Measurements from ENCODE around the gene CFAP45.

The CFAP45 gene

DNA sequence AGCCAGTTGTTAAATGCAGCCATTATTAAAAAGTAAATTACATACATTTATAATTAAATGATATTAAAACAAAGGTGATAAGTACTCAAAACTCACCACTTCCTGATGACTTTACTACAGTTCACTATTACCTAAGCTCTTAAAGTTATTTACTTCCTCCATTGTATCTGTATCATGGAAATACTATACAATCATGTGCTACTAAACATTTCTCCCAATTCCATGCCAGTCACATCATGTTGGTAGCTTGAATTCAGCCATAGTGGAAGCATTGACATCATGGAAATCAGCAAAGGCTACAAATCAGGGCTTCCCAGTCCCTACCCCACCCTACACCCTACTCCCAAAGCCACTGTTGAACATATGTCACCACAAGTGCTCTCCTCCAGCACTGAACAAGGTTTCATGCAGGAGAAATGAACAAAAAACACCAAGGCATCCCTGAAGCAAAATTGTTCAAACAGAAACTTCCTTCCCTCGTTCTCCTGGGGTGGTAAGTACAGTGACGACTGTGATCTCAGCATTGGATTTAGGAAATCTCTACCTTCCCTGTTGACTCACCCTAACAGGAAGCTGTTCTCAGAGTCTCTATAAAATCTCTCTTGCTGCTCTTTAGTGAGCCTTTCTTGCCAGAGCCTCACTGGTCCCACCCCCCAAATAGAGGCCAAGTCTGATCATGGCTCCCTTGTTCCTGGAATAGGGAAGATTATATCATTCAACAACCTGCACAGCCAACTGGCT, 50.2 kb downstream of the CFAP45 start:
- DNase-seq (ENCODE audit: low spot score), result no peak

DNA sequence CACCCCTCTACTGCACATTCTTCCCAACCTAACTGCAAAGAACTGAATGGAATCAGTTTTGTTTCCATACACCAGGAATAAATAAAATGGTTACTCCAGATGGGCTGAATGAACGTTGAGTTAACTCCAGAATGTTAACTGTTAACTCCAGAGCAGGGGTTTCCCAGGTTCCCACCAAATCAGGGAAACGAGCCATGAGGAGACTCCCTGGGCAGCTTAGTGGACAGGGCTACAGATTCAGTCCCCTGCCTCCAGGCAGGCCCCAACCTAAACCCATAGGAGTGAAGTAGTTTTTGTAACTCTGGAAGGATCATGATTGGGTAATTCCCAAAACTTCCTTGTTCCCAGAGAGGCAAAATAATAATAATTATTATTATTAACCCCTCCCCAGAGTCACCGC, 51.6 kb downstream of the CFAP45 start:
- DNase-seq (ENCODE audit: low spot score), result no peak

DNA sequence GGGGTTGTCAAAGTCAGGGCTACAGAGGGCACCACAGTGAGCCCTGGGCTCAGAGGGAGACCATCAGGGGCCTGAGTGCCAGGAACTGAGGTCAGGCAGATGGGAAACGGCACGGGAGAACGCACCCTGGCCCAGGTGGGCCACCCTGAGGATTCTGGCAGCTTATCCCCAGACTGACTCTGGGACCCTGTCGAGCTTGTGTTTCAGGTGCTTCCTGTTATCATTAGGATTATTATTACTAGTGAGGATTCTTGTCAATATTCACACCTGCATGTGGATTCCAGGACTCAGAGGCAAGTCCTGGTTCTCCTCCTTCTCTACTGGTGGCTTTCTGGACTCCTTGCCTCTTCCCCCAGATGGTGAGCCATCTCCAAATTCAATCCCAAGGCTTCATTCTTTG, 52.7 kb downstream of the CFAP45 start:
- DNase-seq (ENCODE audit: low spot score), result no peak

DNA sequence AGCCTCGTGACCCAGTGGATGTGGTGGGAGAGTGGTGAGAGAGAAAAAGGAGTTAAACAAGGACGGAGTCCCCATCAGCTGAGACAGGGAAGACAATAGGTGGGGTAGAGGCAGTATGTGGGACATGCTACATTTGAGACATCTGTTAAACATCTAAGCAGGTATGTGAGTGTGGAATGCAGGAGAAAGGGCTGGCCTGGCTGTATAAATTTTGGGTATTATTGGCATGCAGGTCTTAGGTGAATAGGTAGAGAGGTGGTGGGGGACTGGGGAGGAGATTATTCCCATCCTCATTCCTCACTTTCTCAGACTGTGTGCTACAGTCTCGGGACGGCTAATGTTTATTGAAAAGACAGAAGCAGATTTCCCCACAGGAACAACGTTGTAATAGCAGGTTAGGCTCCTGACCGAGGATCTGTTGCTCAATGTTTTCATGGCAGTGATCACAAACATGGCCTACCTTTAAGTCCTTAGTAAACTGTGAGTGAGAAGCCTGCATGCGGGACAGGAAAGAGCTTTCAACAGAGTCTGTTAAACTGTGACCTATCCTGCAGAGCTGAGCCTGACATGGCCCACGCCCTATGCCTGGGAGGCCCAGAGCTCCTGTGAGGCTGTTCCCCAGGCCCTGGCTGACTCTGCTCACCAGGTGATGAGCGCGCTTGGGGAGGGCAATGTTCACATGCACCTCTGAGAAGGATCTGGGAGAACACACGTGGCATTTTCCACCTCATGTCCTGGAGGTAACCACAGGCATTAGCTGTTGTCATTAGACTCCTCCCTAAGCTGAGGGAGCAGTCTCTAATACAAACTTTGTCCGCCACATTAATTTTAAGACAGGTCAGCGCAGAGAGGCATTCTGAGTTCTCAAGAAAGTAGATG, 54.0 kb downstream of the CFAP45 start:
- DNase-seq (ENCODE audit: low spot score), result no peak

DNA sequence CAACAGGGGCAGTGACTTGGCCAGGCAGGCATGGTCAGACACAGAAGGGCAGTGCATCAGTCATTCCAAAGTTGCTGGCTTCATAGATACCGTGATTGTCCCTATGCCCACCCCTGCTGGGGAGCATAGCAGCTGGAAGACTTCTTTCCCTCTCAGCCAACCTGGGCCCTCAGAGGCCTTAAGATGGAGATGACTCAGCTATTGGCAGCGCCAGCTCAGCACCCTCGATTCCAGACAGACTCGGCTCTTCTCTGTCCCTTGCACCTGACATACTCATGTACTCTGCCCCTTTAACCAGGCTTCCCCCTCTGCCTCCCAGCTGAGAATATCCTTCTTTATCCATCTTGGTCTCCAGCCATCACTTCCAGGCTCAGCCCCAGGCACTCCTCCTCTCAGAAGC, 56.5 kb downstream of the CFAP45 start:
- no peak for DNase-seq (ENCODE audit: low spot score)

DNA sequence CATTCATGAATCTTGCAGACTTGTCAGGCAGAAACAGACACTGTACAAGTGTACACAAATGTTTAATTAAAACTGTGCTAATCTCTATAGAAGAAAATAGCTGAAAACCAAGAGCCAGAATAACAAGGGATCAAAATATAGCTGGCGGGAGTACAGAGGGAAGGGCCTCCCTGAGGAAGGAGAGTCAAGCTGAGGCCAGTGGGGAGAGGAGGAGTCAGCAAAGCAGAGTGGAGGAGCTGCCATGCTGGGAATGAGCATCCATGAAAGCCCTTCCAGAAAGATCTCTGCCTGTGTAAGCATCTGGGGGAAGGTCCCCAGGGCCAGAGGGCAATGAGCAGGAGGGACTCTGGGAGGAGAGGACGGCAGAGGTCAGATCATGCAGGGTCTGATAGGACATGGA, 58.2 kb downstream of the CFAP45 start:
- DNase-seq (ENCODE audit: low spot score), result no peak

DNA sequence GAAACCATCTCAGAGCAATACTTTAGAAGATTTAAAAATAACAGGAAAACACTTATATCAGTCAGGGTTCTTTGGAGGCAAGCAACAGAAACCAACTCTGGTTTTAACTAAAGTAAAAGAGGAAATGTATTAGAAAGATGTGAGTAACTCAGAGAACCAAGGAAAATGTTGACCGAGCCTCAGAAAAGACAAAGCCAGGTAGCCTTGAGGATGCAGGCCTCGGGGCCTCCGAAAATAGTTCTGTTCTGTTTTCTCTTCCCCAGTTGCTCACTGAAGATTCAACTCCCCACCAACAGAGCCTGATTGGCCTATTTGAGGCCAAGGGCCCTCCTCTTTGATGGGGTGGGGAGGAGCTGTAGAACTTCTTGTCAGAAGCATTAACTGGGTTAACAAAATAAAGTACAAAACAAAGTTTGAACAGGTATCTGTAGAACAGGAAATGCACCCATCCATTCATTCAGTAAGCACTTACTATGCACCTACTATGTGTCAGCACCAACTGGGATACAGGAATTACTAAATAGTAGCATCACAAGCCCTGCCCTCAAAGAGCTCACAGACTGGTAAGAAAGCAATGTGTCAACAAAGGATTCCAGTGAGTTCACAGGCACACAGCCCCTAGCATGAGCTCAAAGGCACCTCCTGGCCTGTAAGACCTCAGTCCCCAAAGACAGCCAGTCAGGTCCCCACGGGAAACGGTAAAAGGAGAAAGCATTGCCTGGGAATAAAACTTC, 60.7 kb downstream of the CFAP45 start:
- no peak for DNase-seq (ENCODE audit: low spot score)

DNA sequence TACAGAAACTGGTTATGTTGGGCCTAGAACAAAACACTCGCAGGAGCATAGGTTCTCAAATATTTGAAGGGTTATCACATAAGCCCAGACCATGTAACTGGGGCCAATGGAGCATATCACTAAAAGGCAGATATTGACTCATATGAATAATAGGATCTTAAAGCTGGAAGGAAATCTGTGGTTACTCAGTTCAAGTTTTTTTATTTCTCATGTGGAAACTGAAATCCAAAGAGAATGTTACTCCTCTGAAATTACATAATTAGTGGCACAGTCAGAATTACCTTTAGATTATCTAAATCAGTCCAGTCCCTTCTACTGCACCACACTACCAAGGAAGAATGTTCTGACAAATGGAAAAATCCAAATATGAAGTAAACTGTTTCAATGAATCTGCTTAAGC, 61.2 kb downstream of the CFAP45 start:
- no peak for DNase-seq (ENCODE audit: low spot score)

DNA sequence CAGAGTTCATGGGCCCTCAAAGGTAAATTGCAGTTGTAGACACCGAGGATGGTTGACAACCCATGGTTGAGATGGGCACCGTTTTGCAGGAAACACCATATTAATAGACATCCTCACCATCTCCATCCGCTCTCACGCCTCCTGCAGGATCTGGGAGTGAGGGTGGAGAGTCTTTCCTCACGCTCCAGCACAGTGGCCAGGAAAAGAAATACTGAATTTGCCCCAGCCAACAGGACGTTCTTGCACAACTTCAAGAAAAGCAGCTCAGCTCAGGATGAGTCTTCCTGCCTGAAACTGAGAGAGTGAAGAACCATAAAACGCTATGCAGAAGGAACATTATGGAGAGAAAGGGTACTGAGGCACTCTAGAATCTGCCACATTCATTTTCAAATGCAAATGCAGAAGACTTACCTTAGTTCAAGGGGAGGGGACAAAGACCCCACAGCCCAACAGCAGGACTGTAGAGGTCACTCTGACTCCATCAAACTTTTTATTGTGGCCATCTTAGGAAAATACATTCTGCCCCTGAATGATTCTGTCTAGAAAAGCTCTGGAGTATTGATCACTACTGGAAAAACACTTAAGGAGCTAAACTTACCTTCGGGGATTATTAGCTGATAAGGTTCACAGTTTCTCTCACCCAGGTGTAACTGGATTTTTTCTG, 64.0 kb downstream of the CFAP45 start:
- DNase-seq (ENCODE audit: low spot score), result no peak

DNA sequence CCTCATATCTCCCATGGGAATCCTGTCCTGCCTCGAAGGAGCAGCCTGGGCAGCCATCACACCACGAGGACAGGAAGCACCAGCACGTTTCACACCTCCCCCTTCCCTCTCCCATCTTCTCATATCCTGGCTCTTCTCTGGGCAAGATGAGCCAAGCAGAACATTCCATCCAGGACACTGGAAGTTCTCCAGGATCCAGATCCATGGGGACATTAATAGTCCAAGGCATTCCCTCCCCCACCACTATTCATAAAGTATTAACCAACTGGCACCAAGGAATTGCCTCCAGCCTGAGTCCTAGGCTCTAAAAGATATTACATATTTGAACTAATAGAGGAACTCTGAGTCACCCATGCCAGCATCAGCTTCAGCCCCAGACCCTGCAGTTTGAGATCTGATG, 64.6 kb downstream of the CFAP45 start:
- no peak for DNase-seq (ENCODE audit: low spot score)

DNA sequence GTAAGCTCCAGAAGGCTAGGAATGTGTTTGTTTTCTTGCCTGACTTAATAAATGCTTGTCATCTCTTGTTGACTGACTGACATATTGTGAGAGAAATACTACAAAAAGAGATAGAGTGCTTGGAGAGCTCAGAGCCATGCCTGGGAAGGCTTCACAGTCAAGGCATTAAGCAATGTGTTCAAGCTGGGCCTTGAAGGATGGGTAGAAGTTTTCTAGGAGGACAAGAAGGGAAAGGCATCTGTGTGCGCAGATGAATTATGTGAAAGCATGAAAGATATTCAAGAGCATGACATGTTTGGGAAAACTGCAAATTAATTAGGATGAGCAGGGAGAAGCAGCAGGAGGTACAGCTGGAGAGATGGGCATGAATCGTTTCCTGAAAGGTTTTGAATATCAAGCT, 67.7 kb downstream of the CFAP45 start:
- DNase-seq (ENCODE audit: low spot score), result no peak

DNA sequence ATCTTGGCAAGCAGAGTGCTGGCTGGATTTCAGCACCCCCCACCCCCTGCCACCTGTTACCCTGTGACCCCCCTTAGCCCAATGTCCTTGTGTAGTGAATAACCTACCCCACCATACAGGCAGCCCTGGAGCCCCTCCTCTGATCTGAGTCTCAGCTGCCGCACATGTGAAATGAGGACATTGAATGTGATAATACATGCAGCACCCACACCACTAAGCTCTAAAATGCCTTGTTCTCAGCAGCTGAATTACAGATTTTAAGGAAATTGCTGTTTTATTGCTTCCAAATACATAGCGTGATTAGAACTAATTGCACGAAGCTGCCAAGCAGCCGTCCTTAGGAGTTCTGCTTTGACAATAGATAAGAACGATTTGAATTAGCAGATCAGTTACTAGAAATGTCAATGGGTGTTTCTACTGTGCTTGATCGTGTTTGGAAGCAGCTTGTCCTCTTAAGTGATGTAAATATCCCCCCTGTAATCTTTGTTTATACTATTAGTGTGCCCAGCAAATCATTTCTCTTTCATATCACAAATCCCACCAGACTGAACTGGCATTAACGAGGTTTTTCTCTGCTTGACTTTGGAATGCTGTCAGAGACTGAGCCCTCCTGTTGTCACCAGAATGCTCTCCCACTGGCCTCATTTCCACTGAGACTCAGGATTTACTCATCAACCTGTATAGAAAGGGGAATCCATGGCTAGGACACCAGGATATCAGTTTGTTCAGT, 68.4 kb downstream of the CFAP45 start:
- no peak for DNase-seq (ENCODE audit: low spot score)

DNA sequence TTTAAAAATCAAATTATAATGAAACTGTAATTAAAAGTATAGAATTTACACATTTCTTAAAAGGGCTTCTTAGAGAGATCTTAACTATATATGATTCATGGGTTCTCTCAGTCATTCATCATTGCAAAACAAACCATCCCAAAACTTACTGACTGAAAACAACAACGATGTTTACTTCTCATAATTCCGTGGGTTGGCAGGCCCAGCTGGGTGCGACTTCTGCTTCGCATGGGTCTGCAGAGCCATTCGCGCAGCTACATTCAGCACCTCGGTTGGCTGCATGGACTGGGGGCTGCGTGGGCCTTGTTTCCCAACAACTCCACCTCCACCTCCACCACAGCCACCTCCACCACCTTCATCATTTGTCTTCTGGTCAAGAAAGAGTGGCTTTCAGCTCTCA, 69.2 kb downstream of the CFAP45 start:
- no peak for DNase-seq (ENCODE audit: low spot score)

DNA sequence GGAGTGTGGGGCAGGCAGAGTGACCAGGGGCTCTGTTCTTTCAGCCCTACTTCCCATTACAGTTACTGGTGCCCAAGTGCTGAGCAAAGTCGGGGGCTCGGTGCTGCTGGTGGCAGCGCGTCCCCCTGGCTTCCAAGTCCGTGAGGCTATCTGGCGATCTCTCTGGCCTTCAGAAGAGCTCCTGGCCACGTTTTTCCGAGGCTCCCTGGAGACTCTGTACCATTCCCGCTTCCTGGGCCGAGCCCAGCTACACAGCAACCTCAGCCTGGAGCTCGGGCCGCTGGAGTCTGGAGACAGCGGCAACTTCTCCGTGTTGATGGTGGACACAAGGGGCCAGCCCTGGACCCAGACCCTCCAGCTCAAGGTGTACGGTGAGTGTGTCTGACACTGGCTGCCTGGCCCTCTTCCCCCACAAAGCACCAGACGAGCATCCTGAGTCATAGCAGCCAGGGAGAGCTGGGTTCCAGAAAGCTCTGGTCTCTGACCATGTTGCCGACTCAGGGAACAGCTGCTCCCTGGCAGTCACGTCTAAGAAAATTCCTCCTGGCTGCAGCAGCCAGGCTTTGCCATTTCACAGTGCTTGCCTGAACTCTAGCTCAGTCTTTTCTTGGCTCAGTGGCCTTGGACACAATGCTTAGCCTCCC, 70.0 kb downstream of the CFAP45 start:
- DNase-seq (ENCODE audit: low spot score), result no peak

DNA sequence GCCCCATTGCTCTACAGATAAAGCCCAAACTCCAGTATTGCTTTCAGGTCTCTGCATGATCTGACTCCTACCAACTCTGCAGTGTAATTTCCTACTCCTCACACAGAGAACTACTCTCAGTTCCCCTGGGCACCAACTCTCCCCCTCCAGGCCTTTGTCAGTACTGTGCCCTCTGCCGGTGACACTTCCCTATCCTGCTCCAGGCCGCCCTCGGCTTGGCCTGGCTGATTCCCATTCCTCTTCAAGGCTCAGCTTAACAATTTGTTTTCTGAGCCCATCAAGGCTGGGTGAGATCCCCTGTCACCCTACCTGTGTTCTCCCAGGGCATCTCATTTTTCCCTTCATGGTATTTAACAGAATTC, 70.7 kb downstream of the CFAP45 start:
- peak; percentile 68 for DNase-seq (ENCODE audit: low spot score)

DNA sequence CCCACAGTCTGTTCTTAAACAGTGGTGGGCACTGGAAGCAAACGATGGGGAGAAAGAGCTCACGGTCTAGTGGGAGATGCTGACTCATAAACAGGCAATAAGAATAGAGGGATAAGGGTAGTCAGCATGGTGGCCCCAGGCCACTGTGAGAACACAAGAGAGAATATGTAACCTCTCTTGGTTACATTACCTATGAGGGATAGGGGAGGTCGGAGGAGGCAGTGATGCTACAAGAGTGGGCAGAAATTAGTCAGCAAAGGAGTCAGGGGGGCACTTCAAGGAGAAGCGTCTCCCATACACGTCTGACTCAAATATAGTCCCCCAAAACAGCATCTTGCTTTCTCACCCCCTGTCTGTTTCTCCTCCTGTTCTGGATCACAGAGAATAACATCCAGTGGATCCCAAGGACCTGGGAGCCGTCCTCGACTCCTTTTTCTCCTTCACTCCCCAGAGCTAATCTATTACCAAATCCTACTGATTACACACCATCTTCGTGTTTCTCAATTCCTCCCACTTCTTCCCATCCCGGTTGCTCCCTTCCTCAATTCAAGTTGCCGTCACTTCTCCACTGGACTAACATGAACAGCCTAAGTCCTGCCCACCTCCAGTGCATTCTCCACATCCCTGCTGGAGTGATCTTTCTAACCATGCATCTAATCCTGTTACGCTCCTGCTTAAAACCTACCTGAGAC, 71.2 kb downstream of the CFAP45 start:
- no peak for DNase-seq (ENCODE audit: low spot score)

DNA sequence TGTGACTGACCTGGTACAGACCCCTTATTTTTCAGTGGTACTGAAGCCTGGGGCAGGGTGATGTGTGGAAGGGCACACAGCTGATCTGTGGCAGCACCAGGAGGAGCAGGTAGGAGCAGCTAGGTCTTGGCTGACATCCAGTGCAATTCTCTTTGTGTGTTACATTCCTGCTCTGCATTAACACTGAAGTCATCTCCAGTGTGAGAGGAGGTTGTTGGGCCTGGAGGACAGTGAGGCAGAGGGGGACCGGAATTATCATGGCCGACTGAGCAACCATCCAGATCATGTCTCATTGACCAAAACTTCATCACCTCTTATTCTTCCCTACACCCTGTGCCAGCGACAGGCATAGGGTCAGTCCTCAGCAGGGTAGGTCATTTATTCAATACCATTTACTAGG, 71.8 kb downstream of the CFAP45 start:
- DNase-seq (ENCODE audit: low spot score), result no peak

DNA sequence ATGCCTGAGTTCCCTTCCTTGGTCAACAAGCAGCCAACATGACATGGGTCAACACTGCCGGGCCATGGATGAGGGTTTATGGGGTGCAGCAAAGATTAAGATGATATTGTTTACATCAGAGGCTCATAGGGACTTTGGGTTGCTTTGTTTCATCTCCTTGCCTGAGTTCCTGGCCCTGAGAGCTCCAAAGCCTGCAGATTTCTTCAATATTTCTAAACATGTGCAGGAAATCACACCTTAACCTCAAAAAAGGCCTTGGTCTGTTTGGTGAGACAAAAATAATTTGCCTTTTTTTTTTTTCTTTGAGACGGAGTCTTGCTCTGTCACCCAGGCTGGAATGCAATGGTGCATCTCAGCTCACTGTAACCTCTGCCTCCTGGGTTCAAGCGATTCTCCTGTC, 72.4 kb downstream of the CFAP45 start:
- no peak for DNase-seq (ENCODE audit: low spot score)

DNA sequence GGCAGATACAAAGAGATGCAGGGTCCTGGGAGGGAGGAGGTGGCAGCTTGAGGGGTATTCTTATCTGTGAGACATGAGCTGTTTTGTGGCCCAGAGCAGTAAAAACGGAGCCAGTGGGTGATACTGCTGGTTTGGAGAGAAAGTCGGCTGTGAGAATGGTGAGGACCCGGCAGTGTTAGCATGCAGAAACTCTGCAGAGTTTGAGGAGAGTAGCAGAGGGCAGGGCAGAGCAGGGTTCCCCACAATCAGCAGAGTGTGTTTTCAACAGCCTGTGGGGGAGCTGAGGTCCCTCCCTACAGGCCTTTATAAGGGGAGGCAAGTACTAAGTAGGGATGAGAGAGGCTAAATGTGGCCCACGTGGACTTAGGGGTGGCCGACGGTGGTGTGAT, 72.9 kb downstream of the CFAP45 start:
- DNase-seq (ENCODE audit: low spot score), result no peak

DNA sequence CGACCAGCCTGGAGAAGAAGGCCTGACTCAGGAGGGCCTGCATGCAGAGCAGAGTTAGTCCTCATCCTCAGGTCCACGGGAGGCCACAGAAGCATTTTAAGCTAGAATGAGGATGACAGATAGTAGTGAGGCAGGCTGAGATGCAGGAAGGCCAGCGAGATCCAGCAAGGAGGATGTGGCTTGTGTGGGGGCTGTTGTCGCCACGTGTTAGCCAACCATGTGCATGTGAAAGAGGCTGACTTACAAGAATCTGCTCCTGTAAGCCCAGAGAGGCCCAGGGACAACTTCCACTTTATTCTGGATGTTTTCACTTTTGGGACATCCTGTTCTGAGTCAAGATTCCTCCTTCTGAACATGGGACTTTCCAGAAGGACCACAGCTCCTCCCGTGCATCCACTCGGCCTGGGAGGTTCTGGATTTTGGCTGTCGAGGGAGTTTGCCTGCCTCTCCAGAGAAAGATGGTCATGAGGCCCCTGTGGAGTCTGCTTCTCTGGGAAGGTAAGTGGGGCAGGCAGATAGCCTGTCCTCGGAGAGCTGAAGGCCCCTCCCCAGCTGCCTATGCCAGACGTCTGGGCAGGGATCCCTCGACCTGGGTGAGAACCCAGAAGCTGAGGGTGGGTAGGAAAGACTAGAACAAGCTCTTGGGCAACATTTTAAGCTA, 73.4 kb downstream of the CFAP45 start, which contains the start of gene SLAMF8:
Gene SLAMF8, plus strand, starts transcription at position 433 of the 661 bp plus-strand sequence. Its CDS starts 26 bp downstream, at position 459.
- no peak for DNase-seq (ENCODE audit: low spot score)
